ENCODE results near the gene FNDC4. TPM values are rescaled to one million over a fixed set of nuclear protein-coding genes. Genes with fewer than 3 reads are reported as not detected.
"Not testable (repeated sequence)": the region's sequence is repeated elsewhere in the genome, so short reads cannot be mapped to it uniquely, and the experiment has no call there.

The FNDC4 gene, protein sequence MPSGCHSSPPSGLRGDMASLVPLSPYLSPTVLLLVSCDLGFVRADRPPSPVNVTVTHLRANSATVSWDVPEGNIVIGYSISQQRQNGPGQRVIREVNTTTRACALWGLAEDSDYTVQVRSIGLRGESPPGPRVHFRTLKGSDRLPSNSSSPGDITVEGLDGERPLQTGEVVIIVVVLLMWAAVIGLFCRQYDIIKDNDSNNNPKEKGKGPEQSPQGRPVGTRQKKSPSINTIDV
- 6.1 and 6.3 TPM in 2 replicates for total RNA-seq (2014; rRNA removed; shearing (Covaris generic))

DNA sequence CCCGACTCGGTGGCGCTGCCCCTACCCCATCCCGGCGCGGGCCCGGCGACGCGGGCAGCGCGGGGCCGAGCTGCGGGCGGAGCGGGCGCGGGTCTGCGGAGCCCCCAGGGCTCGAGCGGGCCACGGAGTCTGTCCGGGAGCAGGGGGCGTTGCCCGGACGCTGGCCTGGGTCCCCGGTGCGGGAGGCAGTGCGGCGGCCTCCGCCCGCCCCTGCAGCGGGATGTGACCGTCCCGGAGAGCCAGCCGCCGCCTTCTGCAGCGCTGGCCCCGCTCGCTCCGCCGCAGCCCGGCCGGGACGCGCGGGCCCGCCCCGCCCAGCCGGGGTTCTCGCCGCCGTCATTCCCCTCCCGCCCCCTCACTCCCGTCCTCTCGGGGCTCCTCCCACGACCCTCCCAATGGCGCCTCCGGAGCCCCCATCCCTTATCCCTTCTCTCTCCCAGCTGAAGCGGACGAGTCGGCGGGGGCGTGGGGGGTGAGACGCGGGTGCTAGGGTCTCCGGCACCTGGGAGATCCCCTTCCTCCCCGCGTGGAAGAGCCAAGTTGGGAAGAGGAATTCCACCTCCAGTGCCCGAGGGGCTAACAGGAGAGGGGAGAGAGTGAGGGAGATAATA lies at the start of gene FNDC4:
Gene FNDC4, minus strand, starts transcription at position 257 of the 611 bp plus-strand sequence. CDS start 521 bp downstream, outside the sequence.
- peak; percentile 18 for DNase-seq (ENCODE audit: low read depth)

DNA sequence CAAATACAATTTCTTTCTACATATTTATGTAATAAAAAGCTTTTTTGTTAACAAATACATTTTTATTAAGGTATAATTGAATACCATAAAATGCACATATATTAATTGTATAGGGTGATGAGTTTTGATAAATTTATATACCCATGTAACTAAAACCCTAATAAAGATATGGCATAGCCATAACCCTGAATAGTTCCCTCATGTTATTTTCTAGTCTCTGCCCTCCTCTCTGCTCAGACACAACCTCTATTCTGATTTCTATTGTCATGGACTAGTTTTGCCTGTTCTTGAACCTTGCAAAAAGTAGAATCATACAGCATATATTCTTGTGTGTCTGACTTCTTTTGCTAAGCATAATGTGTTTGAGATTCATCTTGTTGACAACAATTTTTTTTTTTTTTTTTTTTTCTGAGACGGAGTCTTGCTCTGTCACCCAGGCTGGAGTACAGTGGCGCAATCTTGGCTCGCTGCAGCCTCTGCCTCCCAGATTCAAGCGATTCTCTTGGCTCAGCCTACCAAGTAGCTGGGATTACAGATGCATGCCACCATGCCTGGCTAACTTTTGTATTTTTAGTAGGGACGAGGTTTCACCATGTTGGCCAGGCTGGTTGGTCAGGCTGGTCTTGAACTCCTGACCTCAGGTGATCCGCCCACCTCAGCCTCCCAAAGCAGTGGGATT lies 49.3 kb upstream of the FNDC4 start:
- no peak for DNase-seq (ENCODE audit: low read depth)

DNA sequence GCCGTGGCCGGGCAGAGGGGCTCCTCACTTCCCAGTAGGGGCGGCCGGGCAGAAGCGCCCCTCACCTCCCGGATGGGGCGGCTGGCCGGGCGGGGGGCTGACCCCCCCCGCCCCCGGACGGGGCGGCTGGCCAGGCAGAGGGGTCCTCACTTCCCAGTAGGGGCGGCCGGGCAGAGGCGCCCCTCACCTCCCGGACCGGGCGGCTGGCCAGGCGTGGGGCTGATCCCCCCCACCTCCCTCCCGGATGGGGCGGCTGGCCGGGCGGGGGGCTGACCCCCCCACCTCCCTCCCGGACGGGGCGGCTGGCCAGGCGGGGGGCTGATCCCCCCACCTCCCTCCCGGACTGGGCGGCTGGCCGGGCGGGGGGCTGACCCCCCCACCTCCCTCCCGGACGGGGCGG lies 44.6 kb upstream of the FNDC4 start:
- DNase-seq (ENCODE audit: low read depth), result not testable (repeated sequence)

DNA sequence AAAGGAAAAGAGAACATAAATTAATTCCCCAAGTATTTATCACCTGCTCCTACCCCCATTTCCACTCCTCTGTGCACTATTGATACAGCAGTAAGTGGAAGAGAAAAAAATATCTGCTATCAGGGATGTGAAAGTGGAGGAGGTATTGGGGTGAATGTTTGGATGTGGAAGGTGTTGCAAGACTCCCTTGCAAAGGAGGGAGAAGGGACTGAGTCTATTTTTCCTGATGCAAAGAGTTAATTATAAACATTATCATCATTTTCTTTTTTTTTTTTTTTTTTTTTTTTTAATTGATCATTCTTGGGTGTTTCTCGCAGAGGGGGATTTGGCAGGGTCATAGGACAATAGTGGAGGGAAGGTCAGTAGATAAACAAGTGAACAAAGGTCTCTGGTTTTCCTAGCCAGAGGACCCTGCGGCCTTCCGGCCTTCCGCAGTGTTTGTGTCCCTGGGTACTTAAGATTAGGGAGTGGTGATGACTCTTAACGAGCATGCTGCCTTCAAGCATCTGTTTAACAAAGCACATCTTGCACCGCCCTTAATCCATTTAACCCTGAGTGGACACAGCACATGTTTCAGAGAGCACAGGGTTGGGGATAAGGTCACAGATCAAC lies 43.9 kb upstream of the FNDC4 start:
- not testable (repeated sequence) for DNase-seq (ENCODE audit: low read depth)

DNA sequence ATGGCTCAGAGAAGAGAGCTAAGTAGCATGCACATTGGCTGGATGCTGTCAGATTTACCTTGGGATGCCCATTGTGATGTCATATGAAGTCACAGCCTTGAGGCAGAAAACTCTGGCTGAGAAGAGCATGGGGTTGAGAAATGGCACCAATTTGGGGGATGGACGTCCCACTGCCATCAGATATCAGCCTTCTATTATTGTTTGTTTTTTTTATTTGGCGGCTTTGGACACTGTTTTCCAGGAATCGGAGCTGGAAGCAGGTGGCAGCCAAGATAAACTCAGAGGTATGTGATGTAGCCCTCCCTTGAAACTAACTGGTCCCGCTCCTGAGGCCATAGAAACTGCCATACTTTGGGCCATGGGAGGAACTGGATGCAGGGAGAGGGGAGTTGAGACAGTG lies 42.3 kb upstream of the FNDC4 start:
- DNase-seq (ENCODE audit: low read depth), result no peak

DNA sequence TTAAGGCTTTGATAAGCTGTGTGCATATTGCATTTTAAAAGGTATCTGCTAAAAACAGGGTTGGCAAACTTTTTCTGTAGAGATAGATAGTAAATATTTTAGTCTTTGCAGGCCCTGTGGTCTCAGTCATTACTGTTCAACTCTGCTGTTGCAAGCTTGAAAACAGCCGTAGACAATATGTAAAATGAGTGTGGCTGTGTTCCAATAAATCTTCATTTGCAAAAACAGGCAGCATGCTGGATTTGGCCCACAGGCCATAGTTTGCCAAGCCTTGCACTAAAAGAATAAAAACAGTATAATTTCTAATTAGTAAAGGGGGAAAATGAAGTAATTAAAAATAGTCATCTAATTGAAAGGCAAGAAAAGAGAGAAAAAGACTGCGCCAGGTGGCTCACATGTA lies 37.0 kb upstream of the FNDC4 start:
- no peak for DNase-seq (ENCODE audit: low read depth)

DNA sequence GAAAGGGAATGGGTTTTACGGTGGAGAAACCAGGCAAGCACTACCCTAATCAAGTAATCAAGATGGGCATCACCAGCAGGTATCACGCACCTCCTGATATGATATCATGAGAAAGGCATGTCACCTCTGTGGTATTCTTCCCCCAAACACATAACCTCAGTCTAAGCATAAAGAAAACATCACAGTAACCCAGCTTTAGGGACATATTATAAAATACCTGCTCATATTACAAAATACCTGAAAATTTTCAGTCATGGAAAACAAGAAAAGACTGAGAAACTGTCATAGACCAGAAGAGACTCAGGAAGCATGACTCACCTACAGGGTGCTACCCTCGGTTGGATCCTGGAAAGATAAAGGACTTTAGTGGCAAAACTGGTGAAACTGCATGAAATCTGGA lies 32.2 kb upstream of the FNDC4 start:
- peak; percentile 15 for DNase-seq (ENCODE audit: low read depth)

DNA sequence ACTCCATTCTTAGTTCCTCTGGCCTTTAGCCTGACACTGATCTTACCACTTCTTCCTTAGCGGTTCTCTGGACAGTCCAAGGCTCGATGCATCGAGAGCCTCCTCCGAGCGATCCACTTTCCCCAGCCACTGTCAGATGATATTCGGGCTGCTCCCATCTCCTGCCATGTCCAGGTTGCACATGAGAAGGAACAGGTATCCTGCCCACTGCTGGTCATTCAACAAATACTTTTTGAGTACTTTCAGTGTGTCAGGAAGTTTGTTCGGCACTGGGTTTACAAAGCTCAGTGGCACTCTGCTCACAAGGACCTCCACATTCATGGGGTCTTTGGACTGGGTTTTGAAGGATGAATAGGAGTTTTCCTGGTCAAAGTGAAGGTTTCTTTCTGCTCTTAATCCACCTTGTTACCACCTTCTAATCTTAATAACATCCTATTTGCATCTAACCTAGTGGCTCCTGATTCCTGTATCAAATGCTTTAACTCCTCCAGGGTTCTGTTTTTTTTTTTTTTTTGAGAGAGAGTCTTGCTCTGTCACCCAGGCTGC lies 27.5 kb upstream of the FNDC4 start:
- DNase-seq (ENCODE audit: low read depth), result peak; percentile 7

DNA sequence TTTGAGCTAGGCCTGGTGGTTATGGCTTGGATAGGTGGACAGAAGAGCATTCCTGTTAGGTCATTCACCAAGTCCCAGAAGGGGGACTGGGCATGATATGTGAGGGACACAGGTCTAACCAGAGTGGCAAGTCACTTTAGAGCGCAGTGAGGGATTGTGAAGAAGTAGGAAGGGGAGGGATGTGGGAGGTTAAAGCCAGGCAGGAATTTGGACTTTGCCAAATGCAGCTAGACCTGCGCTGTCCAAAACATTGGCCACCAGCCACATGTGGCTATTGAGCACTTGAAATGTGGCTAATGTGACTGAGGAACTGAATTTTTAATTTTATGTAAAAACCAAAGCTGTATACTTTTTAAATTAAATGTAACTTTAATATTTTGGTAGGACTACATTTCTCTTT lies 25.3 kb upstream of the FNDC4 start:
- DNase-seq (ENCODE audit: low read depth), result no peak

DNA sequence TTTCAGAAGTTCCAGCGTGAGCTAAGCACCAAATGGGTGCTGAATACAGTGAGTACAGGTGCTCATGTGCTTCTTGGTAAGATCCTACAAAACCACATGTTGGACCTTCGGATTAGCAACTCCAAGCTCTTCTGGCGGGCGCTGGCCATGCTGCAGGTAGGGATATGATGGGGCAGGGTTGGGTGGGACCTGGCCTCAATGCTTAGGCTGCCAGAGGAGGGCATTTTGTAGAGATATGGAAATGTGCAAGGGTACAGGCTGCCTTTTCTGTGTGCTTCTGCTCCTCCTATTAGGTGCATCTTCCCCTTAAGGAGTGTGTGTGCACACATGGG lies 23.7 kb upstream of the FNDC4 start:
- DNase-seq (ENCODE audit: low read depth), result no peak

DNA sequence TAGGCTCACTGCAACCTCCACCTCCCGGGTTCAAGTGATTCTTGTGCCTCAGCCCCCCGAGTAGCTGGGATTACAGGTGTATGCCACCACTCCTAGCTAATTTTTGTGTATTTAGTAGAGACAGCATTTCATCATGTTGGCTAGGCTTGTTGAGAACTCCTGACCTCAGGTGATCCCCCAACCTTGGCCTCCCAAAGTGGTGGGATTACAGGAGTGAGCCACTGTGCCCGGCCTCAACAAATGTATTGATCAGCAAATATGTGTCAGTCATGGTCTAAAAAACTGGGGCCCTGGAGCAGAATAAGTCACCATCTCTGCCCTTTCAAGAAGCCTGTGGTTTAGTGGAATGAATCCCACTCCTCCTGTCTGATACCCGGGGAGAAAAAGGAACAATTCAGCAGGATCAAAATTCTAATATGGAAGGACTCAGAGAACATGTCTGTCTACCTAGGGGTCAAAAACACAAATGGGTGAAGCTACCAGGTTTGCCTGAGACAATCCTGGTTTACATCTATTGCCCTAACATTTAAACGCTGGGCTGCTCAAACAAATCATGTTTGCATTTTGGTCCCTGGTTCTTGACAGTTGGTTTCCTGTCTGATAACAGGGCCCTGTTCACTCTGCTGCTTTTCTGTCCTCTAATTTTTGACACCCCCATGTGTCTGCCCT lies 23.2 kb upstream of the FNDC4 start:
- no peak for DNase-seq (ENCODE audit: low read depth)

DNA sequence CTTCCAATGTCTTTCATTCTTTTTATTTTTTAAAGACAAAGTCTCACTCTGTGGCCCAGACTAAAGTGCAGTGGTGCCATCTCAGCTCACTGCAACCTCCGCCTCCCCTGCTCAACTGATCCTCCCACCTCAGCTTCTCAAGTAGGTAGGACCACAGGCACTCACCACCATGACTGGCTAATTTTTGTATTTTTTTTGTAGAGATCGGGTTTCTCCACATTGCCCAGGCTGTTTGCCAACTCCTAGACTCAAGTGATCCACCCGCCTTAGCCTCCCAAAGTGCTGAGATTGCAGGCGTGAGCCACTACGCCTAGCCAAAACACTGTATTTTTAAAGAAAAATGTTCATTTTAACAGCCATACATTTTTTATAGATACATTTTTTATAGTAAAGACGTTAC lies 14.3 kb upstream of the FNDC4 start:
- peak; percentile 56 for DNase-seq (ENCODE audit: low read depth)

DNA sequence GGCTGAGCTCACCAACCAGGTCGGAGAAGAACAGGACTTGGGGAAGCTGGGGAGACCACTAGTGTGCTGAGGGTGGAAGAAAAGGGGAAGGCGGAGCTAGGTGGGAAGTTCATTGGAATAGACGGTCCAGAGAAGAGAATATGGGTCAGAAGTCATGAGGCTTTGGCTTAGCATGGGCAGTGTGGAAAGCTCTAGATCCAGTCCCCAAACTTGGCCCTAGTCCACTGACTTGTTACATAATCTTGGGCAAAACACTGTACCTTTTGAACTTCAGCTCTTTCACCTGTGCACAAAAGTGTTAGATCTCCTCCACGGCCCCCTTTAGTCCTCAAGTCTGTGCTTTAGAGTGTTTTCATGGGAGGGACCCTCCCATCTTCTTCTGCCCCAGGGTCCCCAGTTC lies 12.3 kb upstream of the FNDC4 start:
- DNase-seq (ENCODE audit: low read depth), result no peak

DNA sequence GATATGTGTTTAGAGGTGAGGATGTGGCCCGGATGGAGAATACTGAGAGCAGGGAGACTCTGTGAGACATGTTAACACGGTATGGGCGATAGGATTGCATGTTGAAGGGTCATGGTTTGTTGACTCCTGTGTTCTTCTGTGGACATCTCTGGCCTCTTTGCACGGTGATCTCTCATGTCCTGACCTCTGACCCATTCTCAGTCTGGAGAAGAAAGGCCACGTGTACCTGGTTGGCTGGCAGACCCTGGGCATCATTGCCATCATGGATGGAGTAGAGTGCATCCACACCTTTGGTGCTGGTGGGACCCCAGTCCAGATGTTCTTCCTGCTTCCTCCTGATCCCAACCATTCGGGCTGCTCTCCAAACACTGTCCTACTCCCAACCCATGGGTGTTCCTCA lies 11.6 kb upstream of the FNDC4 start:
- no peak for DNase-seq (ENCODE audit: low read depth)

DNA sequence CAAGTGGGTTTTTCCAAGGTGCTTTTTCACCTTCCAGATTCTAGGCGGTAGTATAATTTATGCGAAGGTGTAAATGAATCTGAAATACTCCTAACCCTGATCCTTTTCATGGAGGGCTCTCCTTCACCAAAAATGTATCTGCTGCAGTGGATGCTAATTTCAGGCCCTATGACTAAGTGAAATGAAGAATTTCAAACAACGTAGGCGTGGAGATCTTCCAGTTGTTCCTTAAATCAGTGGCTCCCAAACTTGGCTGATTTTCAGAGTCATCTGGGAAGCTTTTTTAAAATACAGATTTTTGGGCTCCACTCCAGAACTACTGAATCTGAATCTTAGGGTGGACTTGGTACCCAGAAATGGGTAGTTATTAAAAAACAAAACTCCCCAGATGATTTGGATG lies 7.1 kb upstream of the FNDC4 start:
- no peak for DNase-seq (ENCODE audit: low read depth)

DNA sequence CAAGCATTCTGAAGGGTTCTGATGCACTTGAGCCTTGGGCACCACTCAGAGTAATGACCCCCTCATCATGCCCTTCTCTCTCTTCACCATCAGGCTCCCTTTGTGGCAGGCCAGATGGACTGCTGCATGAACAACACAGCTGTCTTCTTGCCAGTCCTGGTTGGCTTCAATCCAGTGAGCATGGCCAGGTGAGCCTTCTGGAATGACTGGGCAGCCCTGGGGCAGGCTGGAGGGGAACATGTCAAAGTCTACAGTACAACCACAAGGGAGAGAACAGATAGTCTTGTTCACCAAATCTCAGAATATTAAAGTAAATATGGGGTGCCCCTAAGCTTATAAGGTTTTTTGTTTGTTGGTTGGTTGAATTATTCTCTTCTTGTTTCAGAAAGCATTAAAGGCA lies 6.0 kb upstream of the FNDC4 start:
- DNase-seq (ENCODE audit: low read depth), result no peak

DNA sequence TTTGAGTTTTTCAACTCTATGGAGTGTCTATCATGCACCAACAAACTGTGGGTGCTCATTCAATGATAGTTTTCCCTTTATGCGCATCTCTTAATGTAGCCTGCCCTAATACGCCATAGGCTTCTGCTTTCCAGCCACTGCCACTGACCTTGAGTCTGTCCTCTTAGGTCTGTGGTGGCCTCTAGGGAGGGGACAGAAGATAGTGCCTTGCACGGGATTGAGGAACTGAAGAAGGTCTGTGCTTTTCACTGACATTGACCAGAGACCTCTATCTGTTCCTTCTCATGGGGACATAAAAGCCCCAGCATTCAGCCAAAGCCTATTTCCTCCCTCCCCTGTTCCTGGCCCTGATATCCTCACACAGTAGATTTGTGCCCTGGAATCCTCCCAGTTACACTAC lies 4.0 kb upstream of the FNDC4 start:
- no peak for DNase-seq (ENCODE audit: low read depth)

DNA sequence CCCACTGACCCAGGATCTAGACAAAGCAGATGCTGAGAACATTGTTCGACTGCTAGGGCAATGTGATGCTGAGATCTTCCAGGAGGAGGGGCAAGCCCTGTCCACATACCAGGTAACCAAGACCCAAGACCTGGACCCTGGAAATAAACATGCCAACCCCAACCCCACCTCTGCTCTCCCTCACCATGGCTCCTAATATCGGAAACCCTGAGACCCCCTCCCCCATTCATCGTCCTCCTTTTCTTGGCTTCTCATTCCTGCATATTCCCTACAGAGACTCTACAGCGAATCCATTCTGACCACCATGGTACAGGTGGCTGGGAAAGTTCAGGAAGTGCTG lies 2.3 kb upstream of the FNDC4 start:
- DNase-seq (ENCODE audit: low read depth), result no peak

DNA sequence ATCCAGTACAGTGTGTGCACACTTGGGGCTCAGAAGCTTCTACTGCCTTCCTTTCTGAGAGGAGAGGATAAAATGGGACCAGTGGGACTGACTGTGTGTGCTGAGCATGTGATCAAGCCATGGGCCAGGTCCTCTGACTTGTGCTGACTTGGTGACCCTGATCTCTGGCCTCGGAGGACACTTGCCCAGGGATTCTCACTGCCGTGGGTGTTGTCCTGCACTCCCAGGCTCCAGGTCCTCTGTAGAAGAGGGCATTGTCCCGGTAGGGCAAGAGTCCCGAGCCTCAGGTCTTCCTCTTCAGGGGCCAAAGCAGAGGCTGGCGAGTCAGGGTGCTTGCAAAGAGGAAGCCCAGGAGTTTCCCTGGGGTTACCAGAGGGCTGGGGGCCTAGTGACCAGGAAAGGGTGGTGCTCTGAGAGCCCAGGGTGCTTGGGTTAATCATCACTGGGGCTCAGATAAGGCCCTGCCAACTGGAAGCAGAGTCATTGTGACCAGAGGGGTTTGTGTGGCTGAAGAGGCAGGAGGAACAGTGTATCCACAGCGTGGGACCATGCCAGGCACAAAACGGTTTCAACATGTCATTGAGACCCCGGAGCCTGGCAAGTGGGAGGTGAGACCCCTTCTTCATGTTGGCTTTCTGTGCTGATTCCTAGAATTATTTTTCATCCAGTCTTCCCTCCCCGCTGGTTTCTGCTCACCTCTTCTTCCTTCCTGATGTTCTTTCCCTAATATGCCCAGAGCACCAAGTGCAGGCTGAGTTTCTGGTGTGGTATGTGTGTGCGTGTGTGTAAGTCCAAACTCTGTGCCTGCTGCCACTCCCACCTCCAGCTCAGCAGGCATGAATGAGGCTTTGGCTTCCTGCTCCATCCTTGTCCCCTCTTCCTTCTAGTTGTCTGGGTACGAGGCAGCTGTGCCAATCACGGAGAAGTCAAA lies 1.6 kb upstream of the FNDC4 start, which contains the start of gene GCKR:
Gene GCKR, plus strand, starts transcription at position 483 of the 931 bp plus-strand sequence. Its CDS starts 66 bp downstream, at position 549.
- no peak for DNase-seq (ENCODE audit: low read depth)

DNA sequence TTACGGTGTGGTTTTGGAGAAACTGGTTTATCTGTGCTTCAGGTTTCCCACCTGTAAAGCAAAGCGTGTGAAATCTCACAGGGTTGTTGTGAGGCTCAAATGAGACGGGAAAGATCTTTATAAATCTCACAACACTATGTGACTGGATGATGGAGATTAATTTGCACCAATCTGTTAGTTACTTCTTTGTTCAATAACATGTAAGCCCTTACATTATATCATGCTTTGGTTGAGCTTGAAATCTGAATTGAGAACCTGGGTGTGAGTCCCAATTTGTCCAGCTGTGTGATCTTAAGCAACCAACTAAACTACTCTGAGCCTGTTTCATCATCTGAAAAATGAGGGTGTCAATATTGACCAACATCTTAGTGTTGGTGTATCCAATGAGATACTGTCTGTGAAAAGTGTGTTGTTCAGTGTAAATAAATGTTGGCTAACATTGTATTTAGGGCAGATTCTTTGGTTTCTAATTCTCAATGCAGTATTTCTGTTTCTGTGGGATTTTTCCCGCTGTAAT lies 898 bp upstream of the FNDC4 start:
- no peak for DNase-seq (ENCODE audit: low read depth)
